HG02840 (cell line): ENCODE measurements around the gene ZKSCAN2.

Experiments used
- ATAC-seq: cut with Tn5 transposase; IDR thresholded peaks from one replicate; pipeline ENCODE4 v1.9.1; 2021; ENCODE audit warnings: mild to moderate bottlenecking, moderate library complexity, moderate number of reproducible peaks; ENCODE audit not compliant: unreplicated experiment, low FRiP score

Gene ZKSCAN2

DNA sequence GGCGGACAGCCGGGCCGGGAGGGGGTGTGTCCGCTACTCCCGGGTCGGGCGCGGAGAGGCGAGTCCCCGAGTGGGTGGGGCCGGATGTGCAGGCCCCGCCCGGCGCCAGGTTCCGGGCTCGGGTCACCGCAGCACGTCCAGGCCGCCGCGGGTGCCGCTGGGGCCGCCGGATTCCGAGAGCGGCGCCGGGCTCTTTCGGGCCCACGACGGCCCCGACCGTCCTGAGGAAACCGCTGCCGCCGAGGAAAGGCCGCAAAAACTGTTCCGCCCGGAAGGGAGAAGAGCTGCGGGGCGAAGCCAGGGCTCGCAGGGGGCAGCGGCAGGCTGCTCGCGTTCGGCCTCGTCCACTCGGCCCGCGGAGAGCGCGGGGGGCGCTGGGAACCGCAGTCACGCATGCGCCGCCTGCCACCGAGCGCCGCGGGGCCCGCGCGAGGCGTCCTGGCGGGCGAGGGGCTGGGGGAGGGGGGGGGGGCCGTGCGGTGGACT is at the start of gene ZKSCAN2:
Gene ZKSCAN2 (minus strand): TSS at position 376 of the 486 bp plus-strand sequence. CDS start 718 bp downstream, outside the sequence.
- peak; percentile 86 for ATAC-seq

DNA sequence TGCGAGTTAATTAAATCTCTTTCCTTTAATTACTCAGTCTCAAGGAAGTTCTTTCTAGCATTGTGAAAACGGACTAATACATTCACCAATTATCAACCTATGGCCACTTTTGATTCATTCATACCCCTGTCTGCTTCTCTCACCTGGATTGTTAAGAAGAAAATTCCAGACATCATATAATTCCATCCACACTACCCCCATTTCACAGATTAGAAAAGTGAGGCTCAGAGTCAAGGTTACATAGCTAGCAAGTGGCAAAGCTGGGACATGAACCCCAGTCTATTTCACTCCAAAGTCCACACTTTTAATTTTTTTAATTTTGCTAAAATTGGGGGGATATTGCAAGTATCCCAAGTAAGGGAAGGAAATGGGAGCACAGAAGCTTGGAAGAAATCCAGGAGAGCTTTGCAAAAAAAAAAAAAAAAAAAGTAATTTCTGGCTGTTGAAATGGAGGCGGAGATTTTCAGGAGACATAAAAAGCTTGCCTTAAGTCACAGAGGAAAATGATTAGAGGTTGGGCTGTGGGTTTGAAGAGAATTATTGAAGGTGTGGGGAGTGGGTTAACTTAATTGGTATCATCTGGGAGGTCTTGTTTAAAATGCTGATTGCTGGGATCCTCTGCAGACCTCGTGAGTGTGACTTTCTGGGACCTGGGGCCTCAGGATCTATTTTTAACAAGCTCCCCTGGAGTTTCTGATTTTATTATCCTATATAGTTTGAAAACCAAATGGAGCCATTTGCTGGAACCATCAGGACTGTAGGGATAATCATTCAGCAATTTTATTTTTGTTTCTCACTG is 42.3 kb upstream of the ZKSCAN2 start:
- ATAC-seq, result no peak

DNA sequence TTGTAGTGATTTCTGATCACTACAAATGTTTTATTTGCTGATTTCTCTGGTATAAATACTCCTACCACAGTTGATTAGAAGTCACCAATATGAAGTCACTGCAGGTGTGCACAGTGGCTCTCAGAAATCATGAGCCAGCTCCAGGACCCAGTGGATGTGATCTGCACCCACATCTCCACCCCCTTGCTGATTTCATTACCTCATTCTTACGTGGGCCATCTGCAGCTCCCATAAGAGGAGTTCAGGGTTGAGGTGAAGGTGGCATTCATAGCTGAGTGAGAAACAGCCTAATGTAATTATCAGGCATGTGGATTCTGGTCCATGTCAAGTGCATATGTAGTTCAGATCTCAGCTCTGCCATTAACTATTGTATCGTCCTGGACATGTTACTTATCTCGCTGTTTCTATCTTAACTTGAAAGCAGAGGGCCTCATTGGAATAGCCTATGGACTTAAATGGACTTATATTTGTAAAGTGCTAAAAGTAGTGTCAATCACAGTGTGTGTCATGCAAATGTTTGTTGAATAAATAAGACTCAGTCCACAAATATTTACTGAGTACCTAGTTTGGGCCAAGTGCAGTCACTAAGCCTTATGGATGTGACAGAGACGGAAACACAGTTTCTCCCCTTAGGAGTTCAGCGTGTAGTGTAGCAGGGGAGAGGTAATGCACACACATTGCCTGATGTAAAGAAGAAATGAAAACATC is 40.7 kb upstream of the ZKSCAN2 start:
- no peak for ATAC-seq

- ATAC-seq, result no peak
These were observed 39.6 kb upstream of the ZKSCAN2 start for GRCh38 chr16:25297151-25297787.

GRCh38 chr16:25291580-25291979 is 33.9 kb upstream of the ZKSCAN2 start:
- no peak for ATAC-seq

- no peak for ATAC-seq
These were observed 31.8 kb upstream of the ZKSCAN2 start for GRCh38 chr16:25289466-25289865.

GRCh38 chr16:25279491-25279890 is 21.8 kb upstream of the ZKSCAN2 start:
- ATAC-seq, result no peak

- ATAC-seq, result no peak
These were observed 13.8 kb upstream of the ZKSCAN2 start for GRCh38 chr16:25271421-25271820.

DNA sequence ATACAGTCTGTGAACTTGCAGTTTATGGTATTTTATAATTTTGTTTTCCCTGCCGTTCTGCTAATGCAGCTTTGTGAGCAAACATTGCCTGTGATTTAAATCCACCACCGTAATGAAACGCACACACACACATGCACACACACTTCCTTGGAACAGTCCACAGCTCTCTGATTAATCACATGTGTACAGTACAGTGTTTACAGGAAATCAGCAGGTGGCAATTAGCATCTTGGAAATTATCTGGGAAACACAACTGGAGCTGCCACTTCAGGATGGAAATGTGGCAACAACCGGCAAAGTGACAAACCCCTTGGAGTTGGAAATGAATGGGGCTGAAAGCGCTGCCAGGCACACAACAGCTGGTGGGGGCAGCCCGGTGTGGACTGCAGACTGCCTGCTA is 12.9 kb upstream of the ZKSCAN2 start:
- no peak for ATAC-seq

DNA sequence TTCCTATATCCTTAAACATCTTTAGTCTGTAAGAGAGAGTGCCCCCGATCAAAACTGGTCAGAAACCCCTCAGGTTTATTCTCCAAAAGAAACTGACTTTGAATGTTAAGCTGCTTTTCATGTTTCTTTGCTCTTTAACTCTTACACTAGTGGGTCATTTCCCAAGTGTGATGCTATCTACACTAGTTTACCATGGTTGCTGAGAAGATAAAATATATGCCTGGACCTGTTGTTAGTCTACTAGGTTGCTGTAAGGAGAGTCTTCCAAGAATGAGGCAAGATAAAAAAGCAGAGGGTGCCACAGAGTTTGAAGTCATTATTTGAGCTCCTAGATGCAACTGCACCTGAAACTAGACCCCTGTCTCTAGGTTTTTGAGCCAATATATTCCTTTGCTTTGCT is 12.2 kb upstream of the ZKSCAN2 start:
- ATAC-seq, result no peak

DNA sequence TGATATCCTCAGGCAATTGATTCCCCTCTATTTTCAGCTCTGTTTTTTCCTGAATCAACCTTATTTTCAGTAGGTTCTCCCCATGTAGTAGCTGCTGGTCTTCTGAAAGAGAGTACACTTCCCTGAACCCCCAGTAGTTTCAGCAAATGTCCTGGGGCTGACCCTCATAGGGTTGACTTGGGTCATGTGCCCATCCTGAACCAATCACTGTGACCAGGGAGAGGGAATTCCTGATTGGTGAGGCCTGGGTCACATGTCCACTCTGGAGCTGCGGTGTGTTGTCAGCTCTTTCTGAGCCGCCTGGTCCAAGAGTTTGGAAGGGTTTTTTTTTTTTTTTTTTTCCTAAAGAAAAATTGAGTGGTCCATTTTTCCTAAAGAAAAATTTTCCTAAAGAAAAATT is 8.3 kb upstream of the ZKSCAN2 start:
- ATAC-seq, result no peak

DNA sequence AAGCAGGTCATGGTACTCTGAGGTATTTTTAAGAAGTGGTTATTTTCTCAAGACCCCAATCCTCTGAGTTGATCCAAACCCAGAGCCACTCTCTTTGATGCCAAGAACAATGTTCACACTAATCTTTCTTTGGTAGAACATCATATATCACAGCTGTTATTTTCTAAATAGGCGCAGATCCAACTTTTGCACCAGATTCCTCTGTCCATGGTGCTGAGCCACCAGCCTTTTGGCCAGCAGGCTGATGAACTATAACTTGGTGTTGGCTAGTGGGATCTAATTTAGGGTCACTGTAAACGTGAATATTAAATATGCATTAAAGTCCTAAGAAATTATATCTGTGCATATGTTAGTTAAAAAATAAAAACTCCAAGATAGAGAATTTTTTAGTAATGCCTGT is 7.0 kb upstream of the ZKSCAN2 start:
- ATAC-seq, result no peak

- ATAC-seq, result no peak
These were observed 2.8 kb upstream of the ZKSCAN2 start for GRCh38 chr16:25260416-25260815.

GRCh38 chr16:25258861-25259179 is 1.2 kb upstream of the ZKSCAN2 start:
- ATAC-seq, result no peak

- ATAC-seq, result peak; percentile 44
These were observed 563 bp upstream of the ZKSCAN2 start for GRCh38 chr16:25257956-25258860.

GRCh38 chr16:25256695-25257469 is 763 bp downstream of the ZKSCAN2 start:
- peak; percentile 7 for ATAC-seq

- ATAC-seq, result no peak
These were observed 4.3 kb downstream of the ZKSCAN2 start for GRCh38 chr16:25253322-25253721.

- no peak for ATAC-seq
These were observed 7.2 kb downstream of the ZKSCAN2 start for GRCh38 chr16:25250467-25250866.

DNA sequence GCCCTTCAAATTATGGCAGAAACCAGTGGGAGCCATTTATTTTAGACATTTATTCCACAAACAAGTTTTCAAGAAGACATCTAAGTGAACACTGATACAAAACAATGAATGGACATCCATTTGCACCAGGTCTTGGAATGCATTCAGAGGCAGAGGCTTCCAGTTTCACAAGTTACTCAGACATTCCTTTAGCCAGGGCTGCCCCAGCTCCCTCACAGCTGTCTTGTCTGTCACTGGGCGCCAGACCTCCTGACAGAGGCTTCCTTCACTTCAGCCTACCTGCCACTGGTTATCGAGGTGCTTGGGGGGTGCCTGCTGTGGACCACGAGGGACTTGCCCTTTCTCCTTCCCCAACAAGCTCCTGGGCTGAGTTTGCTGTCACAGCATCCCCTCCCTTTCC is 21.7 kb downstream of the ZKSCAN2 start:
- ATAC-seq, result no peak

- no peak for ATAC-seq
These were observed 29.3 kb downstream of the ZKSCAN2 start for GRCh38 chr16:25228372-25228771.
